NCI-H1436 treated with DMSO at 0.1 percent for 48 hours (cell line): ENCODE results near the gene EXOC3.
"Not testable (repeated sequence)": the region's sequence is repeated elsewhere in the genome, so short reads cannot be mapped to it uniquely, and the experiment has no call there.

Source experiments
- DNase-seq: peaks from one replicate; lab custom pipeline; 2025; lab: John Stamatoyannopoulos, UW

The EXOC3 gene

GRCh38 chr5:474232-474839, 31.4 kb downstream of the EXOC3 start:
- DNase-seq: not testable (repeated sequence)

DNA sequence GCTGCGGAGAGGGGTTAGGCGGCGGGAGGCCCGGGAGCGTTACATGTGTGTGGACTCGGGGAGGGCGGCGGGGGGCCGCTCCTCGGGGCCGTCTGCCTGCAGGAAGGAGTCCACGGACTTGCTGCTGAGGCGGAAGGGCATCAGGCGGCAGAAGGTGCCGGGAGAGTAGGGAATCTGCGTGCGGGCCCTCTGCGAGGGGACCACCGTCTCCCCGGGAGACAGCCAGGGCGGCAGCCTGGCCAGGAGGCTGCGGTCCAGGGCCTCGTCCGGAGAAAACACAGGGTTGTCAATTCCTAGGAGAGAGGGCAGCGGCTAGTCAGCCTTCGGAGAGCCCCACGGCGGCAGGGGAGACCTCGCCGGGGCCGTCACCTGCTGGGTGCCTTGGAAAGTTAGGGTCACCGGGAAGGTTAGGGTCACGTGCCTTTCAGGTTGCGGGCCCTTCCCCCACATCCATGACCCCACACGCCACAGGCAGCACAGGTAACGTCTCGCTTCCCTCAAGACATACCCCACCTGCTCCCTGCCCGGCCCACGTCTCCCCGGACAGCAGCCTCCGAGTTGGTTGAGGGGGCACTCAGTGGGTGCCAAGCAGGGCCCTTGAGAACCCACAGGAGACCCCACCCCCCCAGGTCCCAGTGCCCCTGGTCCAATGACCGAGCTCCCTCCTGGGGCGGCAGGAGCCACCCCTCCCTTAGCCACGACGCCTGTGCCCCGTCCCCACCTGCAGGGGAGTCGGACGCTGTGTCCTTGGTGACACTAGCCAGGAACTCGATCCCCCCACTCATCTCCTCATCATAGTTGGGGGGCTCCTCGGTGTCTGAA, 32.1 kb downstream of the EXOC3 start:
- DNase-seq: no peak

DNA sequence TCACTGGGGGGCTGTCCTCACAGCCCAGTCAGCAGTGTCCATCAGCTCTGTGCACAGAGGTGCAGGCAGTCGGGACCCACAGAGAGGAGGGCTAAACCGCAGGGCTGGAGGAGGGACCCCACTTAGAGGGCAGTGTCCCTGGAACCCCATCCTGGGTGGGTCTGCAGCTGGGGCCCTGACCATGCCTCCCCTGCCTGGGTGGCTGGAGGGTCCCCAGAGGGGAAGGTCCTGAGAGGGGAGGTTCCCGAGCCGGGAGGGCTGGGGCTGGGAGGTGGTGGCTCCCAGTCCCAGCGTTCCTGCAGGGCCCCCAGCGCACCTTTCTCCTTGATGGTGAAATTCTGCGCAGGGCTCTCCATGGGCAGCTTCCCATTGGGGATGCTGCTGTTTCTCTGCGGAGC, 32.7 kb downstream of the EXOC3 start:
- DNase-seq: no peak

GRCh38 chr5:476102-476813, 33.3 kb downstream of the EXOC3 start:
- DNase-seq: no peak

GRCh38 chr5:476814-477175, 33.8 kb downstream of the EXOC3 start:
- DNase-seq: no peak

DNA sequence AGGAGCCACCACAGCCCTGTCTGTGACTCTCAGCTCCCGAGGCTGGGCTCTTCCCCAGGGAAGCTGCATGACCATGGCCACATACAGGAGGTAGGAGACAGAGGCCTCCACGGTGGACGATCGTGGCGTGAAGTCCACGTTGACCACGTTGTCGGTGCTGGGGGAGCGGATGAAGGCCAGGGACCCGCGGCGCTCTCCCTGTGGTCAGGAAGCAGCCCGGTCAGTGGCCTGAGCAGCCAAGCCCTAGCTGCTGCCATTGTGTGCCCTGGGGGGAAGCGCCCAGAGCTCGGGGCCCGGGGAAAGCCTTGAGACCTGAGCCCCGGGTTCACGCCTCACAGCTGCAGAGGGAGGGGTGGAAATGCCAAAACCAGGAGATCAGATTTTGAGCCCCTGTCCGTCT, 34.3 kb downstream of the EXOC3 start:
- no peak for DNase-seq

GRCh38 chr5:477871-478270, 34.9 kb downstream of the EXOC3 start:
- no peak for DNase-seq

GRCh38 chr5:478369-478981, 35.5 kb downstream of the EXOC3 start:
- no peak for DNase-seq

DNA sequence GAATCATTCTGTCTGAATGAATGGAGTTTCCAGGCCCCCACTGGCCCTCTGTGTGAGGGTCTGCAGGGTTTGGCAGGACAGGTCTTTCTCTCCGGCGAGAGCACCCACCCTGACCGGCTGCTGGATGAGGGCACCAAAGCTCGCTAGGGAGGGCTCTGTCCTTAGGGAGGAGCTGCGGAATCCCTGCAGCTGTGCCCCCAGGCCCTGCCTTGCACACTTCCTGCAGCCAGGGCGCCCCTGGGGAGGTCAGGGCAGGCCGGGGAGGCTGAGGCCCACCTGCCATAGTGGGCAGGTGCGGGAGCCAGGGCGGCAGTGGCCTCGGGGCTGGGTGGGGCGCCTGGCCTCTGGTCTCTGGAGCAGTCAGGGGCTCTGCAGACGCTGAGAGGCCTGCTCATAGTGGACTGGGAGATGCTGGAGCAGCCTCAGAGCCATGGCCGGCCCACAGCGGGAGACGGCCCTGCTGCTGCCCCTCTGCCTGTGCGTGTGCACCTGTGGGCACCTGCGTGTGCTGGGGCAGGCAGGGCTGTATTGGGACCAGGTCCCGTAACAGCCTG, 36.1 kb downstream of the EXOC3 start:
- no peak for DNase-seq

DNA sequence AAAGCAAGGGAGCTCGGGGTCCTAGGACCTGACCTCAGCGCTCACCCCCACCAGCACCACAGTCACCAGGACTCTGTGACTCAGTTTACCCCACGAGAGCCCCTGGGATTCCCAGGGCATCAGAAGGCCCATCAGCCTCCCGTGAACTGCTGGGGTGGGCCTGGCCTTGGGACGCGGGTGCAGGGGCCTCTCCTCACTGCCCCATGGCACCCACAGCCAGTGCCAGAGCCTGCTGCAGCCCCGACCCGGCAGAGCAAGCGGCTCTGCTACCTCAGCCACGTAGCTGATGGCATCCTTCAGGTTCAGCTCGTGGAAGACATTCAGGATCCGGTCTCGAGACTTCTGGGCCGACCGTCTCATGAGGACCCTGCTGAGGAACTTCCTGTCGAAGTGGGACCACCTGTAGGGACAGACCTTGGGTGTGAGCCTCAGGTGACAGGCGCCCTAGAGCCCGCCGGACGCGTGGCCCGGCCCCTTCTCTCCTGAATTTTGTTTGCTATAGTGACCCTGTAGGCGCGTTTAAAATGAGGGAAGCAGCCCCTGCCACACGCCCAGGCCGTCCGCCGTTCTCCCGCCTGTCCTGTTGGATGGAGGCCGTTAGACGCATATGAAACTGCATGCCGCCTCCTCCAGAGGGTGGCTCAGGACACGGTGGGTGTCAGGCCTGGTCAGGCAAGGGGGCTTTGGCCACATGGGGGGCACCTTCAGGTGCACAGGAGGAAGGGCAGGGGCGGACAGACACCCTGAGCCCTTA, 36.8 kb downstream of the EXOC3 start:
- DNase-seq: no peak

DNA sequence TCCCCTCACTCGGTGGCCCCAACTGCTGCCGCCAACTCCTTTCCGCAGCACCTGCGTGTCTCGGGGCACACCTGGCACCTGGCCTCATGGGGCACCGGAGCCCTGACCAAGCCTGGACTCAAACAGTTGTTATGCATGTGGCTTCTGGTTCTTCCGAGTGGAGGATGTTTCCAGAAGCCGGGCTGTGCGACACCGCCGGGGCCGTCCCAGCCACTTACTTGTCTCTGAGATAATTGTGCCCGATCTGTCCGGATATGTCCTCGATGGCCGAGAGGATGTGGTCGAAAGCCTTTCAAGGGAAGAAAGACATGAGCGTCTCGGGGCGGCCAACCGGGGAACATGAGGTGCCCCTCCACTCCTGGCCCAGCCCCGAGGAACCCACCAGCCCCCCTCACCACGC, 38.4 kb downstream of the EXOC3 start:
- DNase-seq: no peak

DNA sequence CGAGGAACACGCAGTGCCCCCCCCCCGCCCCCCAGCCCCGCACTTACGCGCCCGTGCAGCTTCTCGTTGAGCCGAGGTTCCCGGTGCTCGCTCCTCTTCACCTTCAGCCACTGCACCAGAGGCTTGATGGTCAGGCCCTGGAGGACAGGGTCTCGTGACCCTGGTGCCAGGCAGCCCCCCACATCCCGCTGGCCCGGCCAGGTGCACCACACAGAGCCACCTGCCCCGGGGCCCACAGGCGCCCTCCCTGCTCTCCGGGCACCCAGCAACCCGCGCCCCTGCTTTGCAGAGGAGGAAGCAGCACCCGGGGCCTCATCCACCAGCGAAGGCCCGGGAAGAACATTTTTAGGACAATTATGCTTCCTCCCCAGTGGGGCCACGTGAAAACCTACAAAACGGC, 39.0 kb downstream of the EXOC3 start:
- no peak for DNase-seq

GRCh38 chr5:482506-482905, 39.5 kb downstream of the EXOC3 start:
- DNase-seq: no peak

- DNase-seq: no peak
Observed at GRCh38 chr5:483011-483410, 40.0 kb downstream of the EXOC3 start.

DNA sequence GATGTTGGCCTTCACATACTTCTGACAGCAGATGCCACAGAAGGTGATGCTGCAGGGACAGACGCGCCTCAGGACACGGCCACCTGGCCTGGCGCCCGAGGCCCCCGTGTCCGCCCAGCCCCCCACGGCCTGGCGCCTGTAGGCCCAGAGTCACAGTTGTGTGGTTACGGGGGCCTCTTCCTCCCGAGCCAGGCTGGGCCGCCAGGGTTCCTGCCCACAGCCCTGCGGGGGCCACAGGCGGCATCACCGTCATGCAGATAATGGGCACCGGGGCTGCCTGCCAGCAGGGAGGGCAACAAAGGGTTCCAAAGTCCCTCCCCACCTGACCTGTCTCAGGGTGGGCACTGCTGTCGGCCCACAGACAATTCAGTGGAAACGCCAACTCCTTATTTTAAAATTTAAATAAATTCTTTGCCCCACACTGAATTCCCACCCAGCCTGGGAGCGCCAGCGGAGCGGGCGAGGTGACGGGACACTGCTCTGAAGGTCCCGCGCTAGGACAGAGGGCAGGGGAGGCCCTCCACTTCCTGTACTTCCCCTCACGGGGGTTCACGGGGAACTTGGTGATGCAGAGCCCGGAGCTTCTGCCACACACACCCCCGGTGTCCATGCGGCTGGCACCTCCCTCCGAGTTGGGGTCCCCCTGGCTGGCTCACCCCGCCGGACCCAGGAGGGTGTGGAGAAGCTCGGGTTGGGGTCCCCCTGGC, 40.6 kb downstream of the EXOC3 start:
- DNase-seq: no peak

- DNase-seq: no peak
Observed at GRCh38 chr5:484556-484955, 41.6 kb downstream of the EXOC3 start.

DNA sequence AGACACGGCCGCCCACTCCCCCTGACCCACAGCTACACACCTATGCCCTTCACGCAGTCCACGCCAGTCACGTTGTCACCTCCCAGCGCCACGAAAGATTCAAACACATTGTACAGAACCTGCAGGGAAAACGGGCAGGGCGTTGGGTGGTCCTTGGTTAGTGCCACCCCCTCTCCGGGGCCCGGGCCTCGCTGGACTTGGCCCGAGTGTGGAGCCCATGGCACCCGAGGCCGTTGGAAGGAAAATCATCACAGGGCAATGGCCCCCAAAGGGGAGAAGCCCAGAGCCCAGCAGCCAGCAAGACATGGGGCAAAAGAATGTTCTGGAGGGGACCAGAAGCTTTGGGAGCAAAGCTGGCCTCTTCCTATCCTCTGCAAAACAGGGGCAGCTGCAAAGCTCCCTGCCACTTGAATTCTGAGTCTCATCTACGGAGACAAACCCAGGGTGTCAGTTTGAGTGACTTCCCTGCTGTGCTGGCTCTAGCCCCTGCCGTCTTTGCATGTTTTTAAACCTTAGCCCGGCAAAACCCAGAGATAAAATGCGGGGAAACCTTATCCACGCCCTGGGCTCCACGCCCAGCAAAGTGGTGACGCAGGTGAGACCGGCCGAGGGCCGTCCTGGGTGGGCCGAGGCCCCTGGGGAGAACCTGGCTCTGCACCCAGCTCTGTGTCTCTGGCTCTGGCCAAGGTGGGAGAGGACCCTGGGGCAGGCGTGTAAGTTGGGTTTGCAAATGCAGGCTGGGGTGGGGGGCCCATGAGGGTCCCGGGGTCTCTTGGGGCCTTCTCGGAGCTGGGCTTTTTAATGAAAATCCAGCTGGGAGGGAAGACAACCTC, 42.4 kb downstream of the EXOC3 start:
- DNase-seq: no peak

DNA sequence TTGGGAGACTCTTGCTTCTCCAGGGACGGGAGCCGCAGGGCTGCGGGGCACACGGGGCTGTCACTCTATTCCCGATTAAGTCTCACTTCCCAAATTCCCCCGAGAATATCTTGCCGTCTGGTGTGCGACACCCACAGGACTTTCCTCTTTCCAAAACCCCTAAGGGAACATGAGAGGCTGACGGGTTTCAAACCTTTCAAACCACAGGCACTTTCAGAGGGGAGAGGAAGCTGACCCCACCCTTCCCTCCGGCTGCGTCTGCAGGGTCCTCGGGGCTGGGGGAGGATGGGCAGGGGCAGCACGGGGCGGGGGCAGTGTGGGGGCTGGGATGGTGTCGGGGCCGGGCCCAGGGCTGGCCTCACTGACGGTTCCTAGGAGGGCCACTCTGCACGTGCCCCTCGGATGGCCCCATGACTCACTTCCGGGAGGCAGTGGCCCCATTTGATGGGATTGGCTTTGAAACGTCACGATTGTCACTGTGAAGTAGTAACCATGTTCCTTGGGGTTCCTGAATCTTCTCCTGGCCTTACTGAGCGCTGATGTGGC, 43.0 kb downstream of the EXOC3 start:
- DNase-seq: no peak

GRCh38 chr5:486597-486996, 43.6 kb downstream of the EXOC3 start:
- DNase-seq: not testable (repeated sequence)

DNA sequence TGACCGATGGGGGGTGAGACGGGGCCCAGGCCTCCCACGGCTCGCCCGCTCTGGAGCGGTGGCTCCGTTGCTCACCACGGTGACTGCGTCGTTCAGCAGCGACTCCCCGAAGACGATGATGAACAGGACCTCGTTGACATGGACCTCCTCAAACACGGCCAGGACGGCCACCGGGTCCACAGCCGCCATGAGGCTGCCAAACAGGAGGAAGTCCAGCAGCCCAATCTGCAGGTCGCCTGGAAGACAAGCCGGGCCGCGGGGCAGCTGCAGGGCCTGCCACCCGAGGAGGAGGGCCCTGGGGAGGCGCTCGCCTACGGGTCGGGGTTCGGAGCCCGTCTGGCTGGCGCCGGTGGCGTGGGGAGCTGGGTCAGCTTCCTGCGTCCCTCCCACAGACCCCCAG, 45.3 kb downstream of the EXOC3 start:
- no peak for DNase-seq
